Caki2 (cell line): ENCODE data around the gene SNX8. TPM values are rescaled to one million over a fixed set of nuclear protein-coding genes. Genes with fewer than 3 reads are reported as not detected.

ENCODE experiments used
- DNase-seq: peaks from one replicate; pipeline ENCODE4 v3.0.0-alpha.2; 2015; ENCODE audit warnings: low read depth
- in situ Hi-C: cut with HindIII; loops from 2 replicates; pipeline ENCODE4 v1.10.0; 2016; ENCODE audit warnings: low sequenced_read_pairs, low pct_unique_long_range_greater_than_20kb, mixed read lengths
- total RNA-seq: library from RNA; depleted of rRNA; stranded (reverse); fragments of >200 nt; shearing (Covaris generic); gene quantifications from 2 replicates; pipeline ENCODE4 v1.2.3, GENCODE V29; 2014; ENCODE audit warnings: low replicate concordance

Gene SNX8
- total RNA-seq, 1 experiment from 2014 or later = 98.9 TPM

GRCh38 chr7:2254429-2255144 is 59.7 kb downstream of the SNX8 start:
- in situ Hi-C loops = no loop called here
- DNase-seq = no peak

DNA sequence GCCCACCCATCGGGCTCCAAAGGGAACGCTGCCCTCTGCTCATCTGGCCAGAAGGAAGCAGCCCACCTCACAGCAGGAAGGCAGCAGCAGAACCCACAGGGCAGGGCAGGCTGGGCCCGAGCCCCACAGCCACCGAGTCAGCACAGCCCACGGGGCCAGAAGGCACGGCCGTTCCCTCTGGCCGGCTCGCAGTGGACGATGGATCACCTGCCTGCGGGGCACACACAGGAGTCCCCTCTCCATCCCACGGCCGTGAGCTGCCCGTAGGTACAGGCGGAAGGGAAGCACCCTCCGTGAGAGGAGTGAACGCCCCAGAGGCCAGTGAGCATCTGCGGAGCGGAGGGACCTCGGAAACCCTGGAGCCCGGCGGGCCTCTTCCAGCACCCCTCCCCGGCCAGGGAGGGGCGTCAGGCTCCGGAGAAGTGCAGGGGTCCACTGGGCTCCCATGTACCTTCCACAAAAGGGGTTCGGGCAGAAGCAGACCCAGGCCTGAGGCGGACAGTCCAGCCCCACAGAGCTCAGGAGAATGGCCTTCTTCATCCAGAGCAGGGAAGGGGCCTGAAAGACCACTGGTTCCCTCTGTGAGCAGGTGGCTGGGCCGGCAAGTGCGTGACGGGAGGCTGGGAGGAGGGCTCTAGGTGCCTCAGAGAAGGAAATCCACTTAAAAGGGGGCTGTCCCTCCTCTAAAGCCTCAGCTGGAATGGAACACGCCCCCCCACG is 60.6 kb downstream of the SNX8 start:
- no peak for DNase-seq
- in situ Hi-C loops = no loop called here

- in situ Hi-C loops = no loop called here
- DNase-seq = no peak
Measured at GRCh38 chr7:2253021-2253420, 61.2 kb downstream of the SNX8 start.

- in situ Hi-C loops = no loop called here
- no peak for DNase-seq
Measured at GRCh38 chr7:2251841-2252771, 62.1 kb downstream of the SNX8 start.

- in situ Hi-C loops = no loop called here
- DNase-seq = no peak
Measured at GRCh38 chr7:2251381-2251780, 62.9 kb downstream of the SNX8 start.

DNA sequence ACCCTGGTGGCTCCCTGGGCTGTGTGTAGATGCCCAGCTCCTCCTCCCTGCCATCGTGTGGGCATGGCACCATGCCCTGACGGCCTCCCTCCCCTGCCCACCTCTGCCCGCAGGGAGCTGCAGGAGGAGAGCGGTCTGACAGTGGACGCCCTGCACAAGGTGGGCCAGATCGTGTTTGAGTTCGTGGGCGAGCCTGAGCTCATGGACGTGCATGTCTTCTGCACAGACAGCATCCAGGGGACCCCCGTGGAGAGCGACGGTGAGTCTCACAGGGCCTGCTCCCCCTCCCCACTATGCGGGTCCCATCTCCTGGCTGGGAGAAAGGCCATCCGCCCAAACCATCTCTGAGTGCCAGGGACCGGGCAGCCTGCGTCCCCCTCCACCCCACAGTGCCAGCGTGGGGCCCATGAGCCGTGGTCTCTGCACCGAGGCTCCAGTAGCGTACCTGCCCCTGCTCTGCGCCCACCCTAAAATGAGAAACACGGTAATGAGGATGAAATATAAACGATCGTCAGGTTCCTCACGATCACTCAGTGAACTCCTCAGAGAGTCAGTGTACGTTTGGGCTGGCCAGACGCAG is 64.4 kb downstream of the SNX8 start:
- in situ Hi-C loops = no loop called here
- no peak for DNase-seq

DNA sequence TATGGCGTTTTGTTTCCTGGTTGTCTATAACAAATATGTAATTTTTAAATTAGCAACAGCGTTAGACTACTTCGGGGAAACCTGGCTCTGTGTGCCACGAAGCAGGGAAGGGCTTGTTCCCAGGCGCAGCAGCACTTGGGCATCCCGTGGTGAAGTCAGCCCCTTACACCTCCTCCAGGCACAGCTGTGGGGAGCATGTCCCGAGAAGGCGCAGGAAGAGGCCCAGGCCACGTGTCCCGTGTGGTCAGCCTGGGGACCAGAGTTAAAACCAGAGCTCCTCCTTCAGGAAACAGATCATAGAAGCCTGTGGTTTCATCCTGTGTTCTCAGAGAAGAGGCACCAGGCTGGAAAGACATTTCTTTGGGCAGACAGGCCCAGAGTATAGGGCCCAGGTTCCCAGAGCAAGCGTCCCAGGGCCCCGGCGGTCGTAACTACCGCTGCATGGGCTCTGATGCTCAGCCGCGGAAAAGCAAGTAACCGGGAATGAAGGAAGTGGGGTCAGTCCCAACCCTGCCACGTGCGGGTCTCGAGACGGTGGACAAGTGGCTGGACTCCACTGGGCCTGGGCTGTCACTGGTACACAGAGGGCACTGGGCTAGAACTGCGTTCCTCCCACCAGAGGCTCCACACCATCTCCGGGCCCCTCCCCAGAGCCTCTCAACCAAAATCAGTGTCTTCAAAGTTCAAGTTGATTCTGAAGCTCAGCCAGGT is 65.1 kb downstream of the SNX8 start:
- in situ Hi-C loops = no loop called here
- peak; percentile 45 for DNase-seq

DNA sequence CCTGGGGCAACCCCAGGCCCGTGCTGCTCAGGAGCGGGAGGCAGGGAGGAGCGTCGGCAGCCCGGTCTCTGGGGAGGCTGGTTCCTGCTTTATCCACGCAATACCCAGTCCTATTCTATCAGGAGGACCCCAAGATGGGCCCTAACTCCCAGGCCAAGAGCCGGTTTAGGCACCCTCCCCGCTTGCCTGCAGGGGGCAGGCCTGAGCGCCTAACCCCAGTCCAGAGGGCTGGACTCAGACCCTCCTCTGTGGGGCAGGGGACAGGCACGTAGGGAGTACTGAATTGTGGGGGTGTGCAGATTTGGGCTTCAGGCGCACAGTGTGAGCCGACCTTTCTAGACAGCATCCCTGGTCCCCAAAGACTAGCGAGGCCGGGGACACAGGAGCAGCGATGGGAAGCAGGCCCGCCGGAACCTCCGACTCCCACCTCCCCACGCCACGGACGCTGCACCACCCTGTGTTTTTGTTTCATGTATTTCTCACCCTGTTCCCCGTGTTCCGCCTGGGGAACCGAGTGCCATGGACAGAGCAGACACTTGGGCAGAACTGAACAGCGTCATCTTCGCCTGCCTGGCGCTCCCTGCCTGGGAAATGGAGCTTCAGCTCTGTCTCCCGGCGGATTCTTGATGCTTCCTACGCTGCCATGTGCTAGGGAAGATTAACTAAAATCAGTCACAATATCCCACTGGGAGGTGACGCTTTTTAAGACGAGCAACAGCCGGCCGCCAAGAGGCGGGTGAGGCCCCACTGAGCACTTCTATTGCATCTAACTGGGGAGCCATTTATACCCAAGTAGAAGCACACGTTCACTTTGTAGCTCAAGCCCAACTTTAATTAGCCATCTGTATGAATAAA is 66.9 kb downstream of the SNX8 start:
- DNase-seq = no peak
- in situ Hi-C loops = no loop called here

DNA sequence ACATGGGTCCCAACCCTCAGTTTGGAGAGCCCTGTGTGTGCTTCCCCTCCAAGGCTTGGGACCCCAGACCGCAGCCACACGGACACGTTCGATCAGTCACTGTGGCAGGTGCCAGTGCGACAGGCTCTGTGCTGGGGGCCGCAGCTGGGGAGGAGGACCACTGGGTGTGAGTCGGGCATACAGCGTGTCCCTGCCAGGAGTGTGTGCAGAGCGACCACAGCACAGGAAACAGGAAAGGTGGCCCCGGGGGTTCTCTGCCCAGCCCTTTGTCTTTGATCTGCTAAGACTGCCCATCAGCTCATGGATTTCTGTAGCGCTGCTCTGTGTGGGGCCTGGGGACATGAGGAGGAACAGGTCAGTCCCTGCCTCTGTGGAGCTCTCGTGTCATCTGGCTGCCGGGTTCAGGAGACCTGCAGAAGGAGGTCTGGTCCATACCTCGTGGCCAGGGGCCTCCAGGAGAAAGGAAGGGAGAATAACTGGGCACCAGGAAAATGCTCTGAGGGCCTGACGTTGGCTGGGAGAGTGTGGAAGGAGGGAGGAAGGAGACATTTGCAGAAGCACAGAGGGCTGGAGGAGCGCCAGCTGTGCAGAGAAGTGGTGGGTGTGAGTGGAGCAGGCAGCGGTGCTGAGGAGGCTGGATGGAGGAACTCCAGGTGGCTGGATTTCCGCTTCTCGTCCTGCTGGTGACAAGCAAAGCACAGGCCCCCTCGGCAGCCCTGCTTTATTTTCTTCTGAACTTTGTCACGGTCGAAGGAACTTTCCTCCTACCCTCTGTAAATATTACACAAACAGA is 68.2 kb downstream of the SNX8 start:
- in situ Hi-C loops = no loop called here
- no peak for DNase-seq

- DNase-seq = no peak
- in situ Hi-C loops = no loop called here
Measured at GRCh38 chr7:2244404-2244995, 69.7 kb downstream of the SNX8 start.

GRCh38 chr7:2243458-2243857 is 70.8 kb downstream of the SNX8 start:
- in situ Hi-C loops = no loop called here
- DNase-seq = no peak

DNA sequence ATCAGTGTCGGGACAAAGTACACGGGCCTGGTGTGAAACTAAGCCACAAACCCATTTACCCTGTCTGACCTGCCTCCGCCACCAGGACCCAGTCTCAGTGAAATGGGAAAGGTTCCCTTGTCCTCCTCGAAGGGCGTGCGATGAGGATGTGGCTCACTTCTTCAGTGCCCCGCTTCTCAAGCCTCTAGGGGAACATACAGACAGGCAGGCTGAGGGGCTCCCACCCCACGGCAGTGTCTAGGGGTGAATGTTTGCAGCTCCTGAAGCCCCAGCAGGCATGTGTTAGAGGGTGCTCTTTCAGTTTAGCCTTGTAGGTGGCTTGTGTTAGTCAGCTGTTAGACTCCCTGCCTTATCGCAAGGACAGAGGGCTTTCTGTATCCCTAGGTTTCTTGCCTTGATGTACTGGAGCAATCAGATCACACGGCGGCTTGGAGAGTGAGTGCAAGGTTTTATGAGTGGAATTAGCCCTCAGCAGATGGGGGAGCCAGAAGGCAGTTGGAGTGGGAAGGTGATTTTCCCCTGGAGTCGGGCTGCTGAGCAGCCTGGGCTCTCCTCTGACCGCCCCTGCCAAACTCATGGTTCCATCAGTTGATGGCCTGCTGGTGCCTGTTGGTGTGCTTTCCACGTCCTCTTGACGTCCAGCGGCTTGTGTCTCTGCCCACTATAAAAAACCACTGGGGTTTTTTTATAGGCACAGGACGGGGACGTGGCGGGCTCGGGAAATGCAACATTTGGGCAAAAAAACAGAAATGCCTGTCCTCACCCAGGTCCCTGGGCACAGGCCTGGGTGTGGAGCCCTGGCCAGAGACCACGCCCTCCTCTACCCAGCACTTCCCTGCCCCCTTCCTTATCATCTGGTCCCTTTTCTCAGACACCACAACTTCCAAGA is 71.5 kb downstream of the SNX8 start:
- in situ Hi-C loops = no loop called here
- DNase-seq = peak; percentile 37

- DNase-seq = peak; percentile 74
- in situ Hi-C loops = no loop called here
Measured at GRCh38 chr7:2241580-2242540, 72.4 kb downstream of the SNX8 start, which contains the start of the genes MRM2 and NUDT1. MRM2 (minus strand) TSS chr7:2242205; CDS start chr7:2242169, 36 bp downstream. NUDT1 (plus strand) TSS chr7:2242226; CDS start chr7:2244575, 2,349 bp downstream.

GRCh38 chr7:2239242-2239641 is 75.0 kb downstream of the SNX8 start:
- in situ Hi-C loops = no loop called here
- no peak for DNase-seq
